Loucy (cell line): Measurements from ENCODE around the gene POU4F1.

Experiments
- H2AFZ ChIP-seq: fragments of 200-600 bp; sonication (generic); 2 replicates; pipeline ENCODE4 v1.6.0; 2016; ENCODE audit warnings: antibody characterized with exemption, mild to moderate bottlenecking, low read length, moderate library complexity
- H3F3A ChIP-seq: fragments of 200-600 bp; 2 replicates; pipeline ENCODE4 v1.6.0; 2016; ENCODE audit warnings: antibody characterized with exemption, low read depth, mild to moderate bottlenecking
- H3K27me3 ChIP-seq: fragments of 200-600 bp; sonication (generic); 2 replicates; pipeline ENCODE4 v1.6.1; 2014; ENCODE audit warnings: low read length, mild to moderate bottlenecking; ENCODE audit not compliant: insufficient read depth, poor library complexity, severe bottlenecking
- H3K36me3 ChIP-seq: fragments of 200-600 bp; sonication (generic); 2 replicates; pipeline ENCODE4 v1.6.1; 2016; ENCODE audit warnings: low read length; ENCODE audit not compliant: insufficient read depth
- H3K4me1 ChIP-seq: fragments of 200-600 bp; sonication (generic); 2 replicates; pipeline ENCODE4 v1.5.1; 2014; ENCODE audit warnings: low read length, mild to moderate bottlenecking; ENCODE audit not compliant: insufficient read depth, poor library complexity, severe bottlenecking
- H3K4me2 ChIP-seq: fragments of 200-600 bp; sonication (generic); 2 replicates; pipeline ENCODE4 v1.6.0; 2014; ENCODE audit warnings: antibody characterized with exemption, low read length, low read depth, mild to moderate bottlenecking; ENCODE audit not compliant: poor library complexity, severe bottlenecking
- H3K4me3 ChIP-seq: fragments of 200-600 bp; sonication (generic); 2 replicates; pipeline ENCODE4 v1.5.1; 2014; ENCODE audit warnings: low read length, mild to moderate bottlenecking, mixed read lengths; ENCODE audit not compliant: poor library complexity, severe bottlenecking
- H3K79me2 ChIP-seq: fragments of 200-600 bp; sonication (generic); 2 replicates; pipeline ENCODE4 v1.6.1; 2014; ENCODE audit warnings: low read length; ENCODE audit not compliant: insufficient read depth
- H3K9ac ChIP-seq: fragments of 200-600 bp; sonication (generic); 2 replicates; pipeline ENCODE4 v1.6.0; 2014; ENCODE audit warnings: mild to moderate bottlenecking, low read depth, low read length, moderate library complexity; ENCODE audit not compliant: poor library complexity, severe bottlenecking
- H3K9me2 ChIP-seq: fragments of 200-600 bp; sonication (generic); replicated peaks from 2 replicates; pipeline ENCODE4 v1.6.1; 2016; ENCODE audit warnings: low read depth, low read length, mixed read lengths
- H3K9me3 ChIP-seq: fragments of 200-600 bp; sonication (generic); 2 replicates; pipeline ENCODE4 v1.6.1; 2014; ENCODE audit warnings: mild to moderate bottlenecking, antibody characterized with exemption, low read length, low read depth; ENCODE audit not compliant: insufficient read depth
- H4K20me1 ChIP-seq: fragments of 200-600 bp; sonication (generic); 2 replicates; pipeline ENCODE4 v1.6.0; 2014; ENCODE audit warnings: antibody characterized with exemption, low read length, mild to moderate bottlenecking; ENCODE audit not compliant: insufficient read depth, poor library complexity, severe bottlenecking
- CTCF ChIP-seq: fragments of 200-600 bp; sonication (generic); conservative IDR thresholded peaks from 2 replicates; pipeline ENCODE4 v1.5.1; 2014; ENCODE audit warnings: mild to moderate bottlenecking, antibody characterized with exemption, low read length
- EZH2phosphoT487 ChIP-seq: fragments of 200-600 bp; IDR thresholded peaks from 2 replicates; pipeline ENCODE4 v1.6.1; 2018; ENCODE audit warnings: antibody characterized with exemption, mild to moderate bottlenecking, moderate library complexity, borderline replicate concordance

The POU4F1 gene

GRCh38 chr13:78586706-78587105 is 16.6 kb downstream of the POU4F1 start:
- no peak for TF ChIP-seq EZH2phosphoT487
- TF ChIP-seq CTCF: peak; percentile 54
- H4K20me1 ChIP-seq: no peaks in the 10 kb centered on the region
- H3K4me2 ChIP-seq: no peak overlapping the region
- H3K79me2 ChIP-seq: no peaks in the 10 kb centered on the region
- no peak overlapping the region for H3K9ac ChIP-seq
- no peaks in the 10 kb centered on the region for H3F3A ChIP-seq
- H3K4me1 ChIP-seq: no peaks in the 10 kb centered on the region
- H3K27me3 ChIP-seq: no peaks in the 10 kb centered on the region
- H3K4me3 ChIP-seq: no peak overlapping the region
- no peak overlapping the region for H2AFZ ChIP-seq
- H3K9me2 ChIP-seq: no peaks in the 10 kb centered on the region
- no peaks in the 10 kb centered on the region for H3K36me3 ChIP-seq
- H3K9me3 ChIP-seq: no peaks in the 10 kb centered on the region

- no peaks in the 10 kb centered on the region for H3F3A ChIP-seq
- H2AFZ ChIP-seq: peak overlapping the region; percentile 24; the same call in 1 of the 2 replicates
- no peak overlapping the region for H3K4me3 ChIP-seq
- H4K20me1 ChIP-seq: no peaks in the 10 kb centered on the region
- H3K4me2 ChIP-seq: no peak overlapping the region
- no peaks in the 10 kb centered on the region for H3K9me2 ChIP-seq
- no peaks in the 10 kb centered on the region for H3K9me3 ChIP-seq
- H3K36me3 ChIP-seq: no peaks in the 10 kb centered on the region
- no peaks in the 10 kb centered on the region for H3K79me2 ChIP-seq
- H3K9ac ChIP-seq: no peak overlapping the region
- H3K27me3 ChIP-seq: no peaks in the 10 kb centered on the region
- TF ChIP-seq EZH2phosphoT487: no peak
- peaks cover 4% of the 10 kb centered on the region for H3K4me1 ChIP-seq
These were observed 27.1 kb downstream of the POU4F1 start for GRCh38 chr13:78576261-78576660.

- no peak overlapping the region for H2AFZ ChIP-seq
- H3K79me2 ChIP-seq: no peaks in the 10 kb centered on the region
These were observed 30.9 kb downstream of the POU4F1 start for GRCh38 chr13:78572459-78572858.

More at GRCh38 chr13:78572459-78572858, 30.9 kb downstream of the POU4F1 start:
- Histone ChIP-seq H3K27me3 (no peaks in the 10 kb centered on the region), H3F3A (no peaks in the 10 kb centered on the region), H4K20me1 (no peaks in the 10 kb centered on the region), H3K4me3 (no peak overlapping the region), H3K4me1 (no peaks in the 10 kb centered on the region), H3K9me2 (no peaks in the 10 kb centered on the region), H3K36me3 (no peaks in the 10 kb centered on the region), H3K9ac (no peak overlapping the region), H3K9me3 (no peaks in the 10 kb centered on the region), H3K4me2 (no peak overlapping the region)
- no peak for TF ChIP-seq CTCF
- no peak for TF ChIP-seq EZH2phosphoT487
